GM12892 (cell line): ENCODE data around the gene NRXN3.

Experiments used
- POLR2AphosphoS5 ChIP-seq: IDR thresholded peaks from 2 replicates; pipeline ENCODE4 v1.6.1; 2011; ENCODE audit warnings: low read depth, low read length, control low read depth
- TAF1 ChIP-seq: IDR thresholded peaks from 2 replicates; pipeline ENCODE4 v1.6.1; 2011; ENCODE audit warnings: low read depth, mild to moderate bottlenecking, control low read depth, low read length, borderline replicate concordance

DNA sequence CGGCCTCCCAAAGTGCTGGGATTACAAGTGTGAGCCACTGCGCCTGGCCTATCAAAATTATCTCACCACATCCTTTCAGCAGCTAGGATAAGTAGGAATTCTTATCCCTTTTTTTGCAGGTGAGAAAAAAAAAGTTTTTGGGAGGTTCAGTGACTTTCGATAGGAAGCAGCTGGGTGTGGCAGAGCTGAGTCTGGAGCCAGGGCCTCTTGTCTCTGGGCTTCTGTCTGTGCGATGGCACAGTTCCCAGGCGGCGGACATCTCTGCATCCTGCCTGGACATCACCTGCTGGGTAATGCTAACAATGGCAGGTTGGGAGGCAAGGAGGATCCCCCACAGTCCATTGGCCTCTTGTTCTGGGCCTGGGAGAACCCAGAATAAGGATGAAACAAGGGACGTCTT lies 12.5 kb downstream of the NRXN3 start:
- TF ChIP-seq POLR2AphosphoS5 (no peak), TAF1 (no peak)
